K562 (cell line): ENCODE results near the gene SGPL1. TPM values are rescaled to one million over a fixed set of nuclear protein-coding genes. Genes with fewer than 3 reads are reported as not detected.

ENCODE experiments used
- ATAC-seq: fragments of 200-7000 bp; cut with Tn5 transposase; 3 replicates; pipeline ENCODE4 v1.9.1; 2020; ENCODE audit warnings: moderate library complexity
- BruUV-seq: library from RNA; stranded (reverse); fragments of 400-500 nt; replicated peaks from 2 replicates; lab custom pipeline; 2021; lab: Mats Ljungman, UMichigan
- CTCF ChIA-PET: fragments of 300-600 bp; formaldehyde crosslinking; extraction: SDS; loops from one replicate; lab custom pipeline; 2021; ENCODE audit warnings: low intra/inter-chr PET ratio; lab: Yijun Ruan, JAX
- POLR2A ChIA-PET: fragments of 300-600, 350-650 bp; sonication (Branson Sonifier 250); formaldehyde crosslinking; extraction: SDS; loops from one replicate; lab custom pipeline; 2021; ENCODE audit warnings: antibody characterized with exemption, inconsistent platforms; lab: Yijun Ruan, JAX
- DNase-seq, 4 experiments: peaks; one replicate each; pipeline versions ENCODE4 v3.0.0 to v3.0.0-alpha.2; 2011 to 2018; ENCODE audit warnings: low spot score in 3 of 4, mixed read lengths in 3 of 4; ENCODE audit errors: extremely low read depth in 1 of 4
- FAIRE-seq: peaks from 2 replicates; lab custom pipeline; 2011; peaks lifted over from hg19 to GRCh38; lab: Jason Lieb, UNC
- H2AFZ ChIP-seq: 2 replicates; pipeline ENCODE4 v1.6.0; 2011; ENCODE audit warnings: low read depth, low read length, control low read depth, inconsistent platforms
- H3K27ac ChIP-seq: fragments of 200-600 bp; 3 replicates; pipeline ENCODE4 v1.8.0; 2011; ENCODE audit warnings: low read depth, mild to moderate bottlenecking, control low read depth, inconsistent platforms, low read length, moderate library complexity, mixed read lengths; ENCODE audit errors: extremely low read depth
- H3K27me3 ChIP-seq, 2 experiments: fragments of 300-600 bp in 1 of 2; 2 replicates in 1 of 2; 3 replicates in 1 of 2; pipeline versions ENCODE4 v1.6.0 to v1.8.0; 2011; ENCODE audit warnings: inconsistent platforms in 2 of 2, low read length in 2 of 2, mild to moderate bottlenecking in 1 of 2, mixed read lengths in 1 of 2, moderate library complexity in 1 of 2; ENCODE audit not compliant: control insufficient read depth in 2 of 2, insufficient read depth in 2 of 2
- H3K36me3 ChIP-seq: fragments of 300-600 bp; 3 replicates; pipeline ENCODE4 v1.8.0; 2011; ENCODE audit warnings: mild to moderate bottlenecking, low read length, inconsistent platforms; ENCODE audit not compliant: control insufficient read depth, insufficient read depth
- H3K4me1 ChIP-seq, 2 experiments: fragments of 200-600 bp in 1 of 2; replicated peaks in 1 of 2; 2 replicates in 1 of 2; 3 replicates in 1 of 2; pipeline versions ENCODE4 v1.5.1 to v1.8.0; 2011; ENCODE audit warnings: inconsistent platforms in 2 of 2, low read length in 2 of 2, mild to moderate bottlenecking in 1 of 2, mixed read lengths in 1 of 2, moderate library complexity in 1 of 2; ENCODE audit not compliant: control insufficient read depth in 2 of 2, insufficient read depth in 2 of 2
- H3K4me2 ChIP-seq: 2 replicates; pipeline ENCODE4 v1.6.1; 2011; ENCODE audit warnings: low read length, control low read depth, inconsistent platforms, mixed read lengths; ENCODE audit not compliant: insufficient read depth
- H3K4me3 ChIP-seq: fragments of 200-600 bp; sonication (generic), shearing (Covaris generic); 2 replicates; pipeline ENCODE4 v1.5.1; 2016; ENCODE audit warnings: control low read depth, inconsistent platforms
- H3K79me2 ChIP-seq: fragments of 200-600 bp; 3 replicates; pipeline ENCODE4 v1.8.0; 2011; ENCODE audit warnings: low read length, inconsistent platforms; ENCODE audit not compliant: control insufficient read depth, insufficient read depth
- H3K9ac ChIP-seq, 2 experiments: 2 replicates each; pipeline versions ENCODE4 v1.6.0 to v1.6.1; 2011; ENCODE audit warnings: low read depth in 2 of 2, low read length in 2 of 2, control low read depth in 1 of 2, inconsistent platforms in 1 of 2, mild to moderate bottlenecking in 1 of 2, mixed read lengths in 1 of 2; ENCODE audit not compliant: insufficient read depth in 1 of 2
- H3K9me1 ChIP-seq: one replicate; pipeline ENCODE4 v1.6.0; 2011; ENCODE audit warnings: inconsistent platforms, mild to moderate bottlenecking, low read length, moderate library complexity; ENCODE audit not compliant: control insufficient read depth, insufficient read depth
- H3K9me3 ChIP-seq: replicated peaks from 2 replicates; pipeline ENCODE4 v1.5.1; 2011; ENCODE audit warnings: low read depth, low read length, inconsistent platforms; ENCODE audit not compliant: control insufficient read depth, insufficient read depth
- H4K20me1 ChIP-seq: replicated peaks from 2 replicates; pipeline ENCODE4 v1.6.1; 2011; ENCODE audit warnings: low read length, inconsistent platforms, mixed read lengths; ENCODE audit not compliant: control insufficient read depth, insufficient read depth
- BACH1 ChIP-seq: fragments of 200-800 bp; sonication (Bioruptor generic); IDR thresholded peaks from 2 replicates; pipeline ENCODE4 v1.6.1; 2016; ENCODE audit warnings: missing genetic modification characterization, missing compliant biosample characterization
- BHLHE40 ChIP-seq: IDR thresholded peaks from 2 replicates; pipeline ENCODE4 v1.6.1; 2011; ENCODE audit warnings: low read length, improper control_type of control experiment
- BMI1 ChIP-seq: fragments of 150-350 bp; IDR thresholded peaks from 2 replicates; pipeline ENCODE4 v1.6.1; 2014; ENCODE audit warnings: low read length
- CBFA2T3 ChIP-seq: fragments of 450-650 bp; IDR thresholded peaks from 2 replicates; pipeline ENCODE4 v1.6.1; 2017
- CTBP1 ChIP-seq: fragments of 450-650 bp; IDR thresholded peaks from 2 replicates; pipeline ENCODE4 v1.6.1; 2016; ENCODE audit warnings: borderline replicate concordance
- DACH1 ChIP-seq: fragments of 450-650 bp; IDR thresholded peaks from 2 replicates; pipeline ENCODE4 v1.6.1; 2018; ENCODE audit not compliant: partially characterized antibody
- FOXJ2 ChIP-seq: fragments of 200-800 bp; sonication (Bioruptor generic); IDR thresholded peaks from 2 replicates; pipeline ENCODE4 v1.6.1; 2016; ENCODE audit warnings: missing genetic modification characterization, missing compliant biosample characterization
- GABPA ChIP-seq: fragments of 200-800 bp; sonication (Bioruptor generic); conservative IDR thresholded peaks from 2 replicates; pipeline ENCODE4 v1.6.1; 2016; ENCODE audit warnings: low read depth, missing genetic modification characterization, missing compliant biosample characterization
- HDAC1 ChIP-seq, 2 experiments: fragments of 450-650 bp; IDR thresholded peaks; 2 replicates each; pipeline ENCODE4 v1.6.1; 2016 to 2017; ENCODE audit warnings: inconsistent platforms in 1 of 2, mild to moderate bottlenecking in 1 of 2, moderate library complexity in 1 of 2
- KDM1A ChIP-seq, 2 experiments: fragments of 450-650 bp; IDR thresholded peaks; 2 replicates each; pipeline ENCODE4 v1.6.1; 2016; ENCODE audit warnings: mild to moderate bottlenecking in 2 of 2
- MEIS2 ChIP-seq: fragments of 450-650 bp; IDR thresholded peaks from 2 replicates; pipeline ENCODE4 v1.6.1; 2014; ENCODE audit warnings: mild to moderate bottlenecking; ENCODE audit not compliant: partially characterized antibody
- MYNN ChIP-seq, 2 experiments: sonication (generic); formaldehyde crosslinking in 1 of 2; IDR thresholded peaks; 2 replicates each; pipeline versions ENCODE4 v1.5.0 to v1.6.1; 2016 to 2020; ENCODE audit warnings: antibody characterized with exemption in 1 of 2, missing genetic modification reagents in 1 of 2
- PKNOX1 ChIP-seq: fragments of 450-650 bp; IDR thresholded peaks from 2 replicates; pipeline ENCODE4 v1.6.1; 2016
- VEZF1 ChIP-seq: fragments of 200-800 bp; sonication (Bioruptor generic); IDR thresholded peaks from 2 replicates; pipeline ENCODE4 v1.6.1; 2017; ENCODE audit warnings: missing genetic modification characterization, missing compliant biosample characterization
- ZKSCAN8 ChIP-seq: fragments of 200-800 bp; sonication (Bioruptor generic); IDR thresholded peaks from 2 replicates; pipeline ENCODE4 v1.6.1; 2016; ENCODE audit warnings: missing genetic modification characterization, missing compliant biosample characterization
- ZNF134 ChIP-seq: fragments of 250-450 bp; sonication (Bioruptor Pico); conservative IDR thresholded peaks from 2 replicates; pipeline ENCODE4 v1.4.0; 2020
- ZNF239 ChIP-seq: fragments of 250-450 bp; sonication (Bioruptor Pico); IDR thresholded peaks from 2 replicates; pipeline ENCODE4 v1.4.0; 2020; ENCODE audit warnings: mild to moderate bottlenecking
- WGBS: fragments of 100-300 bp; shearing (Covaris generic); methylation state at CpG from one replicate; pipeline ENCODE4 v1.1.6; 2016; ENCODE audit warnings: low coverage, mixed read lengths; ENCODE audit not compliant: insufficient coverage; ENCODE audit errors: missing lambda C conversion rate; 5-methylcytosine and 5-hydroxymethylcytosine counted together
- in situ Hi-C: fragments of 300-500 bp; cut with MboI; formaldehyde crosslinking; loops from 4 replicates; pipeline ENCODE4 v1.15.0; 2018; ENCODE audit warnings: inconsistent platforms, mixed read lengths
- intact Hi-C: fragments of 100-400 bp; cut with micrococcal nuclease; formaldehyde crosslinking; loops from 2 replicates; pipeline ENCODE4 v1.14.2; 2022
- polyA plus RNA-seq, 8 experiments: library from polyadenylated mRNA; depleted of rRNA in 4 of 8; stranded (reverse) in 5 of 8; unstranded in 3 of 8; fragments of >200 nt; fragmentation: Nextera tagmentation in 2 of 8; fragmentation: Illumina TruSeq in 1 of 8; extraction: Ambion mirVana in 2 of 8; extraction: Trizol in 1 of 8; gene quantifications; 2 replicates each; pipeline versions ENCODE4 v1.2.1 to v1.2.3, GENCODE V29; 2011 to 2014; ENCODE audit warnings: inconsistent platforms in 1 of 8, missing spikeins in 1 of 8
- total RNA-seq, 7 experiments: library from RNA; depleted of rRNA in 6 of 7; stranded (reverse); fragments of >200 nt in 6 of 7; fragmentation: Illumina TruSeq in 2 of 7; extraction: Trizol in 2 of 7; gene quantifications; 2 replicates each; pipeline versions ENCODE4 v1.2.1 to v1.2.3, GENCODE V29; 2011 to 2021; ENCODE audit warnings: low replicate concordance in 1 of 7
- TF ChIP-seq, protein P1 (sequence below): sonication (generic); formaldehyde crosslinking; IDR thresholded peaks from 2 replicates; pipeline ENCODE4 v1.8.1; 2023; ENCODE audit warnings: mild to moderate bottlenecking, missing genetic modification reagents

The SGPL1 gene
- total and polyA plus RNA-seq, 9 of the 15 experiments (the other 6 are each of a cell fraction or from before 2014, with no cell fraction given) = 6.0 to 18.0 (median 8.7) TPM

GRCh38 chr10:70812814-70813213 is 2.9 kb upstream of the SGPL1 start (continued):
- TF ChIP-seq, protein P1, sequence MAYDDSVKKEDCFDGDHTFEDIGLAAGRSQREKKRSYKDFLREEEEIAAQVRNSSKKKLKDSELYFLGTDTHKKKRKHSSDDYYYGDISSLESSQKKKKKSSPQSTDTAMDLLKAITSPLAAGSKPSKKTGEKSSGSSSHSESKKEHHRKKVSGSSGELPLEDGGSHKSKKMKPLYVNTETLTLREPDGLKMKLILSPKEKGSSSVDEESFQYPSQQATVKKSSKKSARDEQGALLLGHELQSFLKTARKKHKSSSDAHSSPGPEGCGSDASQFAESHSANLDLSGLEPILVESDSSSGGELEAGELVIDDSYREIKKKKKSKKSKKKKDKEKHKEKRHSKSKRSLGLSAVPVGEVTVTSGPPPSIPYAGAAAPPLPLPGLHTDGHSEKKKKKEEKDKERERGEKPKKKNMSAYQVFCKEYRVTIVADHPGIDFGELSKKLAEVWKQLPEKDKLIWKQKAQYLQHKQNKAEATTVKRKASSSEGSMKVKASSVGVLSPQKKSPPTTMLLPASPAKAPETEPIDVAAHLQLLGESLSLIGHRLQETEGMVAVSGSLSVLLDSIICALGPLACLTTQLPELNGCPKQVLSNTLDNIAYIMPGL (CRISPR knock-in tag) = no peak
- TF ChIP-seq ZKSCAN8 (CRISPR knock-in tag) = no peak

- 6% methylated on average over 4 of the region's 4 CpGs for WGBS
- Histone ChIP-seq H3K9me1 (no peaks in the 10 kb centered on the region), H3K9ac (no peak overlapping the region; a peak in 1 of 4 replicates), H3K27me3 (no peaks in the 10 kb centered on the region; a peak in 1 of 5 replicates), H3K27ac (no peak overlapping the region), H4K20me1 (0 out of 2 replicates have a peak, but pooled peaks cover 3% of the 10 kb centered on the region), H3K79me2 (0 out of 3 replicates have a peak, but pooled peaks cover 2% of the 10 kb centered on the region), H3K4me2 (peak overlapping the region; percentile 3; the same call in 1 of the 2 replicates), H3K4me3 (no peak overlapping the region), H2AFZ (peak overlapping the region; percentile 12; the same call in 1 of the 2 replicates), H3K36me3 (peaks cover 2% of the 10 kb centered on the region; the same call in 1 of the 3 replicates), H3K4me1 (peaks cover 22 to 25% of the 10 kb centered on the region in 2 experiments), H3K9me3 (no peaks in the 10 kb centered on the region)
- in situ Hi-C loops (loop anchor here (10.0 kb wide), 1 partner anchor 71 kb away; the partner anchor contains the start of gene PCBD1), intact Hi-C loops (no loop called here)
- FAIRE-seq (no peak), ATAC-seq (no peak), DNase-seq (peak in 1 of 4 experiments; percentile 16)
- no TSS peak for BruUV-seq
- POLR2A ChIA-PET = interaction anchor here (0.9 to 1.7 kb wide), 2 partner anchors 11 to 19 kb away, joined by 3 to 4 read pairs; no protein-coding TSS in a partner anchor
- CTCF ChIA-PET = interaction anchor here (1.0 to 4.2 kb wide), 3 partner anchors 27 to 66 kb away, joined by 3 to 27 read pairs (median 3); no protein-coding TSS in a partner anchor
- TF ChIP-seq PKNOX1 = peak; percentile 51; the same call in 1 of the 2 replicates
- TF ChIP-seq VEZF1 (CRISPR knock-in tag) = 0 out of 2 replicates have a peak, but pooled peaks have one; percentile 15
- TF ChIP-seq CBFA2T3 = peak; percentile 25
- TF ChIP-seq BHLHE40 = peak; percentile 66
- TF ChIP-seq GABPA (tag) = 0 out of 2 replicates have a peak, but pooled peaks have one; percentile 14
- no peak for TF ChIP-seq ZNF239 (CRISPR knock-in tag)
- peak; percentile 74; the same call in 1 of the 2 replicates for TF ChIP-seq BACH1 (tag)
- TF ChIP-seq CTBP1 = peak; percentile 53; the same call in 1 of the 2 replicates
- 0 out of 4 replicates have a peak, but pooled peaks of 1 of the 2 experiments have one; percentile 11 for TF ChIP-seq HDAC1 (IDR thresholded peaks at IDR 0.05)
- peak; percentile 61 for TF ChIP-seq MEIS2
- peak; percentile 7 for TF ChIP-seq DACH1
- TF ChIP-seq KDM1A (IDR thresholded peaks at IDR 0.05) = peak; percentile 45 to 68; a peak in 3 of 4 replicates
- no peak for TF ChIP-seq MYNN (IDR thresholded peaks at IDR 0.05)
- no peak for TF ChIP-seq MYNN (CRISPR knock-in tag; IDR thresholded peaks at IDR 0.05)
- TF ChIP-seq FOXJ2 = peak; percentile 88
- TF ChIP-seq BMI1 = no peak
- 0 out of 2 replicates have a peak, but pooled peaks have one; percentile 6 for TF ChIP-seq ZNF134 (CRISPR knock-in tag)
Observed at GRCh38 chr10:70814126-70814525, 1.6 kb upstream of the SGPL1 start.
